ENCODE measurements around the gene ZNF700.
"Not testable (repeated sequence)": the region's sequence is repeated elsewhere in the genome, so short reads cannot be mapped to it uniquely, and the experiment has no call there.

ZNF700 gene

DNA sequence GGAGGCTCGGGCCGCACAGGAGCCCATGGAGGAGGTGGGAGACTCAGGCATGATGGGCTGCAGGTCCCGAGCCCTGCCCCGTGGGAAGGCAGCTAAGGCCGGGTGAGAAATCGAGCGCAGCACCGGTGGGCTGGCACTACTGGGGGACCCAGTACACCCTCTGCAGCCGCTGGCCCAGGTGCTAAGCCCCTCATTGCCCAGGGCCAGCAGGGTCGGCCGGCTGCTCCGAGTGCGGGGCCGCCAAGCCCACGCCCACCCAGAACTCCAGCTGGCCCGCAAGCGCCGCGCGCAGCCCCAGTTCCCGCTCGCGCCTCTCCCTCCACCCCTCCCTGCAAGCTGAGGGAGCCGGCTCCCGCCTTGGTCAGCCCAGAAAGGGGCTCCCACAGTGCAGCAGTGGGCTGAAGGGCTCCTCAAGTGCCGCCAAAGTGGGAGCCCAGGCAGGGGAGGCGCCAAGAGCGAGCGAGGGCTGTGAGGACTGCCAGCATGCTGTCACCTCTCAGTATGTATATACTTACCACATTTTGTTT, 16.5 kb downstream of the ZNF700 start:
- not testable (repeated sequence) for DNase-seq

DNA sequence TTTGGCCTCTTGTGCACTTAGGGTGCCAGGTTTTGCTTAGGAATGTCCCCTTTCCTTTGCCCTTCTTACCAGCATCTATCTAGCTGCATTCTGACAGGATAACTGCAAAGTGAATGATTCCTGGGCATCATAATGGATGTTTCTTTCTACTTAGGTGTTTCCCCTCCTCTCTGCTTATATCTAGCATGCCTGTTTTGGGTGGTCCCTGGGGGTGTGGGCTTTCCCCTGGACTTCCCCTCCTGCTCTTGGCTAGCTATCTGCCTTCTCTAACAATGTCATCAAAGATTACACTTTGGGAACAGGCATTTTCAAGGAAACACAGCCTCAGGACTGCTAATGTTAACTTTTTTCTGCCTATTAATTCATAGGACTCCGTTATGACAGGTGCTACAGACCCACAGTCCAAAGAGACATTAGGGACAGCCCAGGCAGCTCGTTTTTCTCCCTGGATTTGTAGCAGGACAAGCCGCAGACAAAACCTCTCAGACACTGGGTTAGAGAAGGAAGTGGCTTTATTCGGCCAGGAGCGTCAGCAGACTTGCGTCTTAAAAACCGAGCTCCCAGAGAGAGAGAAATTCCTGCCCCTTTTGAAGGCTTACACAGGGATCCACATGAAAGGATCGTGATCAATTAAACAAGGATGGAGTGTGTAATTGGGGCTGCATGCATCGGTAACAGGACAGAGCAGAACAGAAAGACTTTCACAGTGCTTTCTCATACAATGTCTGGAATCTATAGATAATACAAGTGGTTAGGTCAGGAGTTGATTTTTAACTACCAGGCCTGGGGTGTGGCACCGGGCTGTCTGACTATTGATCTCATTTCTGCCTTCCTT, 17.3 kb downstream of the ZNF700 start:
- DNase-seq, result no peak

DNA sequence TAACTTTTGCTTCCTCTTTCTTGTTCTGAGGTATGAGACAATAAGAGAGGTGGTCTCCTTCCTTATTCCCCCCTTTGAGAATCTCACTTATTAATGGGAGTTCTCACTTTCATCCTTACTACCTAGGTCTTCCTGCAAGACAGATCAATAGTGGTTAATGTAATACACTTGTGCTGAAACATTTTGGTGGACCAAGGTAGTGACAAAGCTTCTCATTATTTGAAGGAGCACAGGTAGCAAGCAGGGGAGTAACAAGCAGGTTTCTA, 17.9 kb downstream of the ZNF700 start:
- no peak for DNase-seq

DNA sequence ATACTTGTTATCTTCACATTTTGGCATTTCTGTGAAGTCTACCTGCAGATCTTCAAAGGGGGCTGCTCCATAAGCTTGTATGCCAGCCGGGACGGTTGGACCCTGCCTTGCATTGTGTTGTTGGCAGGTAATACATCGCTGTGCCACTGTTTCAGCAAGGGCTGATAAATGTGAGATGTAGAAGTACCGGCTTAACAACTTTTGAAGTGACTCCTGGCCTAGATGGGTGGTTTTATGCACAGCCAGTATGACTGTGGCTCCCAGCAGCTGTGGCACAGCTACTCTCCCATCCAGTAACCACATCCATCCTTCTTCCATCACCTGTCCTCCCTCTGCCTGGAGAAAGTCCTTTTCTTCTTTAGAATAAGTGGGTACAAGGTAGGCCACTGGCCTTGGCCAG, 19.7 kb downstream of the ZNF700 start:
- no peak for DNase-seq

DNA sequence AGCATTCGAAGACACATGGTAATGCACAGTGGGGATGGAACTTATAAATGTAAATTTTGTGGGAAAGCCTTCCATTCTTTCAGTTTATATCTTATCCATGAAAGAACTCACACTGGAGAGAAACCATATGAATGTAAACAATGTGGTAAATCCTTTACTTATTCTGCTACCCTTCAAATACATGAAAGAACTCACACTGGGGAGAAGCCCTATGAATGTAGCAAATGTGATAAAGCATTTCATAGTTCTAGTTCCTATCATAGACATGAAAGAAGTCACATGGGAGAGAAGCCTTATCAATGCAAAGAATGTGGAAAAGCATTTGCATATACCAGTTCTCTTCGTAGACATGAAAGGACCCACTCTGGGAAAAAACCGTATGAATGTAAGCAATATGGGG, 23.7 kb downstream of the ZNF700 start:
- DNase-seq, result no peak

DNA sequence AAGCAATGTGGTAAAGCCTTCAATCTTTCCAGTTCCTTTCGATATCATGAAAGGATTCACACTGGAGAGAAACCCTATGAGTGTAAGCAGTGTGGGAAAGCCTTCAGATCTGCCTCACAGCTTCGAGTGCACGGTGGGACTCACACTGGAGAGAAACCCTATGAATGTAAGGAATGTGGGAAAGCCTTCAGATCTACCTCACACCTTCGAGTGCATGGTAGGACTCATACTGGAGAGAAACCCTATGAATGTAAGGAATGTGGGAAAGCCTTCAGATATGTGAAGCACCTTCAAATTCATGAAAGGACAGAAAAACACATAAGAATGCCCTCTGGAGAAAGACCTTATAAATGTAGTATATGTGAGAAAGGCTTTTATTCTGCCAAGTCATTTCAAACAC, 24.3 kb downstream of the ZNF700 start:
- DNase-seq, result no peak

DNA sequence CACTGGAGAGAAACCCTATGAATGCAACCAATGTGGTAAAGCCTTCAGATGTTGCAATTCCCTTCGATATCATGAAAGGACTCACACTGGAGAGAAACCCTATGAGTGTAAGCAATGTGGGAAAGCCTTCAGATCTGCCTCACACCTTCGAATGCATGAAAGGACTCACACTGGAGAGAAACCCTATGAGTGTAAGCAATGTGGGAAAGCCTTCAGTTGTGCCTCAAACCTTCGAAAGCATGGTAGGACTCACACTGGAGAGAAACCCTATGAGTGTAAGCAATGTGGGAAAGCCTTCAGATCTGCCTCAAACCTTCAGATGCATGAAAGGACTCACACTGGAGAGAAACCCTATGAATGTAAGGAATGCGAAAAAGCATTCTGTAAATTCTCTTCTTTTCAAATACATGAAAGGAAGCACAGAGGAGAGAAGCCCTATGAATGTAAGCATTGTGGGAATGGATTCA, 24.7 kb downstream of the ZNF700 start:
- not testable (repeated sequence) for DNase-seq

DNA sequence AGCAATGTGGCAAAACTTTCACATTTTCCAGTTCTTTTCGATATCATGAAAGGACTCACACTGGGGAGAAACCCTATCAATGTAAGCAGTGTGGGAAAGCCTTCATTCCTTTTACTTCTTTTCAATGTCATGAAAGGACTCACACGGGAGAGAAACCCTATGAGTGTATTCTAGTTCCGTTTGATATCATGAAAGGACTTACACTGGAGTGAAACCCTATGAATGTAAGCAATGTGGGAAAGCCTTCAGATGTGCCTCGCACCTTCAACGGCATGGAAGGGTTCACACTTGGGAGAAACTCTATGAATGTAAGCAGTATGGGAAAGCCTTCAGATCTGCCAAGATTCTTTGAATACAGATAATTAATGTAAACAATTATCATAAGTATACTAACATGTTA, 25.4 kb downstream of the ZNF700 start:
- no peak for DNase-seq

DNA sequence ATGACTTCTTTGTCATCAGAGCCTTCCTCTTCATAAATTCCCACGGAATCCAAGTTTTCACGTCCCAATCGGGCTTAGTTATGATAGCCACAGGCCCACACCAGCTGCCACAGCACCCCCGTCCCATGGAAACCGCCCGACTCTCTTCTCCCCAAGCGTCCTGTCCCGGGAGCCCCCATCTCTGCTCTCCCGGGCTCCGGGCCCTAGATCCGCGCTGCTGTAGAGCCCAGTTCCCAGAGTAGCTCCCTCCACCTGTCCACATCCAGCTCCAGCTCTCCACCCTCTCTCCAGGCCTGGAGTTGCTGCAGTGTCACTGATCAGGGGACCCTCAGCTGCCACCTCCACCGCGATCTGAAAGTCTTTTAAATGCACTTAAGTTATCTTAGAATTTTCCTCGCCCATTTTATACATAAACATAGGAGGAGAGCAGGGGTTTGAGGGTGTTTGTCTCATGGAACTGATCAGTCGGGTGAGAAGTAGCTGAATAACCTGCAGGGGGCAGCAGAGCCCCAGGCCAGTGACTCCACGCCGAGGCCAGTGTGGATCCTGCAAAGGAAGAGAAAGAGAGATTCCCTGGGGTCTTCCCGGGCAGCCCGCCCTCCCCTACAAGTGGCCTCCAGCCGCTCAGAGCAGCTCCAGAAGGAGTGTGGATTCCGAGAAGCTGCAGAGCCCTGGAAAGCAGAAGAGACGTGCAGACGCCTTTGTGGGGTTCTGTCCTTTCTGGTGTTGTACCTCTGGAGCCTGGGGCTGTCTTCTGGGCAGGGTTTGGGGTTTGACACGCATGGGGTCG, 38.9 kb downstream of the ZNF700 start:
- peak; percentile 64 for DNase-seq

DNA sequence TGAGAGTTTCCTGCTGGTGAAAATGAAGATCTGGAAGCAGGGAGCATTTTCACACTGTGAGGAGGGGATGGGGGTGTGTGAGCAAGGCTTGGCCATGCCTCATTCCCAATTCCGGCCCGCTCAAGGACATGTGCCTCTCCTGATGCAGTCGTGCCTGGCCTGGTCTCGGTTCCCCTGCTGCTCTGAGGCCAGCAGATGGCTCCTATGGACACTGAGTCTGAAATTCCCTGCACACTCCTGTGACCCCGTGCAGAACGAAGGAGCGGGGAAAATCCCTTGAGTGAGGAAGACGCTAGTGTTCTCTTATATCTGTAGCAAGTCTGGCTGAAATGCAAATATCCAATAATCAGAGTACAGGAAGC, 39.6 kb downstream of the ZNF700 start:
- no peak for DNase-seq

DNA sequence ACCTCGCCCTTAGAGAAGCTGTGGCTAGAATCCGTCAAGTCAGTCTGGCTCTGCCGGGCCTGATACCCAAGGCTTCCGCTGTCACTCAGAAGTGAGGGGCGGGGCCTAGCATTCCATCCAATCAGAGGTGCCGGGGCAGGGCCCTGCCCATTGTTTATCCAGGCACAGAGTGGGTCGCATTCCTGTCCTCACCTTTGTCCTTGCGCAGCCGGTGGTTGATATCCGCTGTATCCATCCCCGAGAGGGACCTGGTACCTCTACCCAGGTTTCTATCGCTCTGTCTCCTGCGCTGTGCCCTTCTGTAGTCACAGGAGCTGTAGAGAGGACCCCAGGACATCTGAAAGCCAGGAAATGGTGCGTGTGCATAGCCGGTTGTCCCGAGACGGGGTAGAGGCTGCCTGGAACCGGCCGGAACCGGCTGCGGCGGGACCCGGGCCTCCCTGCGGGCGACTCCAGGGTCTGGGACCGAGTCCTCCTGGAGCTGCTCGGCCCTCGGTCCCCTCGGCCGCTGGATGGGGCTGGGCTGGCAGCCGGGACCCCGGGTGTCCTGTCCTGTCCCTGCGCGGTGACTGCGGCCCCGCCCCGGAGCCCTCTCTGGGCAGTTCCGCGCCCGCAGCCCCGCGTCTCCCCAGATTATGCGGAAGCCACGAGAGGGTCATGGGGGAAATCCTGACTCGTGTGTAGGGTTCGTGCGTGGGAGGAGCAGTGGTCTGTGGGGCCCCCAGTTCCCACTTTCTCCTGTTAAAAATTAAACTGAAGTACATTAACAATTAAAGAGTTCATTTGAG, 40.1 kb downstream of the ZNF700 start, which contains the start of gene ZNF763:
ZNF763 (plus strand) TSS at position 183 of the 788 bp plus-strand sequence; CDS start at position 352, 169 bp downstream.
- DNase-seq, result peak; percentile 67

DNA sequence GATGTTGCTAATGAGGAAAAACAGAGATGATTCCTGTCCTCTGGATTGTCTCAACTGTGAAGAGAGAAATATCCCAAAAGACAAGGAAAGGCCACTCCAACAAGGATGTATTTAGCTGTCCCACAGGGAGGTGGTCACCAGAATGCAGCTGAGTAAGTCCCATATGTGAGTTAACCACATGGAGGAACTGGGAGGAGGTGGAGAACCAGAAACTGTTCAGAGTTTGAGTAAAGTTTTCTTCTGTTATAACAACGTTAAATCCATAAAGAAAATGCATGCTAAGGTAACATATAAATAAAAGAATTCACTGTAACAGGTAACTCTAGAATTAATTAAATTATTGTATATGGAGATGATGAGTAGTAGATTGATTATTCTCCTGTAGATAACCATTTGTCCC, 45.3 kb downstream of the ZNF700 start:
- no peak for DNase-seq

DNA sequence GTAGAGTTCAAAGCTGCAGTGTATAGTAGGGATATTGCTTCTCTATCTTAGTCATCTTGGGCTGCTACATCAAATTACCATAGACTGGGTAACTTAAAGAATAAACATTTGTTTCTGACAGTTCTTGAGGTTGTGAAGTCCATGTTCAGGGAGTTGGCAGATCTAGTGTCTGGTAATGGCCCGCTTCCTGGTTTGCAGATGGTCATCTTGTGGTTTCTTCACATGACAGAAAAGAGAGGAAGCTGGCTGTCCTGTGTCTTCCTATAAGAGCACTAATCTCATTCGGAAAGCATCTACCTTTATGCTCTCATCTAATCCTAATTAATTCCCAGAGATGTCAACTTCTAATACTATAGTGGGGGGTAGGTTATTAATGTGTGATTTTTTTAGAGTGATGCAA, 46.1 kb downstream of the ZNF700 start:
- DNase-seq, result no peak

DNA sequence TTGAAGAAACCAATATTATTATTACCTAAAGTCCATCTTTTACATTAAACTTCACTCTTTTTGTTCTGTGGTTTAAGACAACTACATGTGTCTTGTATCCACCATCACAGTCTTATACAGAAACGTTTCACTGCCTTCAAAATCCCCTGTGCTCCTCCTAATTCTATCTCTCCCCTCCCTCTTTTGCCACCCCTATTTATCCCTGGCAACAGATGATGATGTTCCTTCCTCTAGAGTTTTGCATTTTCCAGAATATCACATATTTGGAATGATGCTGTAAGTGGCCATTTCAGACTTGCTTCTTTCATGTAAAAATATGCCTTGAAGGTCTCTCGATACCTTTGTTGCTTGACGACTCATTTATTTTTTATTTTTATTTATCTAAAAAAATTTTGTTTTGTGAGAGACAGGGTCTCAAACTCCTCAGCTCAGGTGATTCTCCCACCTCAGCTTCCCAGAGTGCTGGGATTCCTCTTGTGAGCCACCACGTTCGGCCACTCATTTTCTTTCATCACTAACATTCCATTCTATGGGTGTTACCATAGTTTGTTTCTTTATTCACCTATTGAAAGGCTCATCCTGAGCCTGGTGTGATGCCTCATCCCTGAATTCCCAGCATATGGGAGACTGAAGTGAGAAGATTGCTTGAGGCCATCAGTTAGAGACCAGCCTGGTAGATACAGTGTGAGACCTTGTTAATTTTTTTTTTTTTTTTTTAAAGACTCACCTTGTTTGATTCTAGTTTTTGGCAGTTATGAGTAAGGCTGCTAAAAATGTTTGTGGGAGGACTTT, 48.3 kb downstream of the ZNF700 start:
- DNase-seq, result no peak

DNA sequence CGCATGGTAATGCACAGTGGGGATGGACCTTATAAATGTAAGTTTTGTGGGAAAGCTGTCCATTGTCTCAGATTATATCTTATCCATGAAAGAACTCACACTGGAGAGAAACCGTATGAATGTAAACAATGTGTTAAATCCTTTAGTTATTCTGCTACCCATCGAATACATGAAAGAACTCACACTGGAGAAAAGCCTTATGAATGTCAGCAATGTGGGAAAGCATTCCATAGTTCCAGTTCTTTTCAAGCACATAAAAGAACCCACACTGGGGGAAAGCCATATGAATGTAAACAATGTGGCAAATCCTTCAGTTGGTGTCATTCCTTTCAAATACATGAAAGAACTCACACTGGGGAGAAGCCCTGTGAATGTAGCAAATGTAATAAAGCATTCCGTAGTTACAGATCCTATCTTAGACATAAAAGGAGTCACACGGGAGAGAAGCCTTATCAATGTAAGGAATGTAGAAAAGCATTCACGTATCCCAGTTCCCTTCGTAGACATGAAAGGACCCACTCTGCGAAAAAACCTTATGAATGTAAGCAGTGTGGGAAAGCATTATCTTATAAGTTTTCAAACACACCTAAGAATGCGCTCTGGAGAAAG, 53.7 kb downstream of the ZNF700 start:
- no peak for DNase-seq

DNA sequence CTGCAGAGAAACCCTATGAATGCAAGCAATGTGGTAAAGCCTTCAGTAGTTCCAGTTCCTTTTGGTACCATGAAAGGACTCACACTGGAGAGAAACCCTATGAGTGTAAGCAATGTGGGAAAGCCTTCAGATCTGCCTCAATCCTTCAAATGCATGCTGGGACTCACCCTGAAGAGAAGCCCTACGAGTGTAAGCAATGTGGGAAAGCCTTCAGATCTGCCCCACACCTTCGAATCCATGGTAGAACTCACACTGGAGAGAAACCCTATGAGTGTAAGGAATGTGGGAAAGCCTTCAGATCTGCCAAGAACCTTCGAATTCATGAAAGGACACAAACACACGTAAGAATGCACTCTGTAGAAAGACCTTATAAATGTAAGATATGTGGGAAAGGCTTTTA, 54.6 kb downstream of the ZNF700 start:
- no peak for DNase-seq

DNA sequence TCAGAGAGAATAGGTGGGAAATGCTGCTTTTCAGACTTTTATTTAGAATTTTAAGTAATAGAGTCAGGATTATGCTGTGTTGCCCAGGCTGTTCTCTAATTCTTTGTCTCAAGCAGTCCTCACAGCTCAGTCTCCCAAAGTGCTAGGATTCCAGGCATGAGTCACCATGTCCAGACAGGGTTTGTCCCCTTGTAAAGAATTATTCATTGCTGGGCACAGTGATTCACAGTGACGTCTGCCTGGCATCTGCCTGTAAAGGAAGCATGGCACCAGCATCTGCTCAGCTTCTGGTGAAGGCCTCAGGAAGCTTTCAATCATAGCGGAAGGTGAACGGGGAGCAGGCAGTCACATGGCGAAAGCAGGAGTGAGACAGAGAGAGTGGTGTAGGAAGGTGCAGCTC, 57.6 kb downstream of the ZNF700 start:
- DNase-seq, result no peak

DNA sequence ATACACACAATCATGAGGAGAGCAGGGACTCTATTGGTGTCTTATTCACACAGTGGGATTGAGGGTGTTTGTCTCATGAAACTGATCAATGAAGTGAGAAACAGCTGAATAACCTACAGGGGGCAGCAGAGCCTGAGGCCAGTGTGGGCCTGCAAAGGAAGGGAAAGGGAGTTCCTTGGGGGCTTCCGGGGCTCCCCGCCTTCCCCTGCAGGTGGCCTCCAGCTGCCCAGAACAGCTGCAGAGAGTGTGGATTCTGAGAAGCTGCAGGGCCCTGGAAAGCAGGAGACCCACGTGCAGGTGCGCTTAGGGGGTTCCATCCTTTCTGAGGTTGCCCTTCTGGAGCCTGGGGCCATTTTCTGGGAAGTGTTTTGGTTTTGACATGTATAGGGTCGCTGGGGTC, 60.1 kb downstream of the ZNF700 start:
- peak; percentile 11 for DNase-seq

DNA sequence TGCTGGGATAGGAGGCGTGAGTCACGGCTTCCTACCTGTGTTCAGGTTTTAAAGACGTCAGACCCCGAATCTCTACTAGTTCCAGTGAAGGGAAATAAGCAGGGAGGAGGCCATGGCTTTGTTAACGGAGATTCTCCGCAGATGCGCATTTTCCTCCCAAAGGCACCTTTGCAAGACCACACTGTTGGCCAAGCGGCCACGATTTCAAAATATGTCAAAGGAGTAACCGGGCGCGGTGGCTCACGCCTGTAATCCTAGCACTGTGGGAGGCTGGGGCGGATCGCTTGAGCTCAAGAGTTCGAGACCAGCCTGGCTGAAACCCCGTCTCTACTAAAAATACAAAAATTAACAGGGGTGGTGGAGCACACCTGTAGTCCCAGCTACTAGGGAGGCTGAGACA, 61.8 kb downstream of the ZNF700 start:
- DNase-seq, result no peak

DNA sequence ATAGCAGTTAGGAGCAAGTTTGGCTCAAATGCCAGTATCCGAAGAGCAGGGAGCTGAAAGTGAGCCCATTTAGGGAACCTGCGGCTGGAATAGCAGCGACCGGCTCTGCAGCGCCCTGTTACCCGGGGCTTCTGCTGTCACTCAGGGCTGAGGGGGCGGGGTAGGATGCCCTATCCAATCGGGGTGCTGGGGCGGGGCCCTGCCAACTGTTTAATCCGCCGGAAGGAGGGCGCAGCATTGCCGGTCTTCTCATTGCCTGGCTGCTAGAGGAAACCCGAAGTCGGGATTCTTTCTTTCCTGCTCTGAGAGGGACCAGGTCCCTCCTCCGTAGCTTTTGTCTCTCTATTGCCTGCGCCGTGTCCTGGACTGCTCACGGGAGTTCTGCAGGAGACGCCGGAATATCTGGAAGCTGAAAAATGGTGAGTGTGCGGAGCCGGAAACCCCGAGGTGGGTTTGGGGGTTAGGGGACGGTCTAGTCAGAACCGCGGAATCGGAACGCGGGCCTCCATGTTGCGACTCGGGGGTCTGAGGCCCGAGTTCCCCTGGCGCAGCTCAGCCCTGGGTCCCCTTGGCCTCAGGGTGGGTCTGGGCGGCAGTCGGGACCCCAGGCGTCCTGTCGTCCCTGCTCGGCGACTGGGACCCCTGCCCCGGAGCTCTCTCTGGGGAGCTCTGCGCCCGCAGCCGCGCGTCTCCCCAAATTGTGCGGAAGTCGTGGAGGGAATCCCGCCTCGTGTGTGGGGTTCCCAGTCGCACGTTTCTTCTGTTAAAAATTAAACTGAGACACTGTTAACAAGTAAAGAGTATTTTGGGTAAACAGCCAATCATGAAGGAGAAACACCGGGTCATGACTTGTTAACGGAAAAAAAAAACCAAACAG, 62.7 kb downstream of the ZNF700 start:
- DNase-seq, result peak; percentile 95

DNA sequence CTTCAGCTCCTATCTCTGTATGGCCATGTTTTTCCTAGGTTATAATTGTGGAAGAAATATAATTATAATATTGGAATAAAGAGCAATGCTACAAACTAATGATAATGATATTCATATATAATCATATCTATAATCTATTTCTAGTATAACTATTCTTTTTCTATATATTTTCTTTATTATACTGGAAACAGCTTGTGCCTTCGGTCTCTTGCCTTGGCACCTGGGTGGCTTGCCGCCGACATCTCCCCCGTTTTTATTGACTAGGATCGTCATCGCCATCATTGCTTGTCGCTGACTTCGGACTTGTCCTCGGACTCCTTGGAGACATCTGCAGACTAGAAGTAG, 64.2 kb downstream of the ZNF700 start:
- DNase-seq, result no peak

Data from NCI-H1105 (cell line).